Mesothelial cell of epicardium (in vitro differentiated cells): ENCODE data around the gene ZSCAN20. TPM values are rescaled to one million over a fixed set of nuclear protein-coding genes. Genes with fewer than 3 reads are reported as not detected.

Source experiments
- DNase-seq, 2 experiments: peaks; one replicate each; pipeline ENCODE4 v3.0.0; 2021; ENCODE audit warnings: low spot score in 2 of 2; ENCODE audit not compliant: unreplicated experiment in 2 of 2
- H3K27ac Mint-ChIP-seq: 2 replicates; pipeline ENCODE4 v1.8.0; 2021; ENCODE audit warnings: mixed read lengths
- H3K27me3 Mint-ChIP-seq: 2 replicates; pipeline ENCODE4 v1.8.0; 2021; ENCODE audit warnings: low read depth, mixed read lengths
- H3K36me3 Mint-ChIP-seq: 2 replicates; pipeline ENCODE4 v1.8.0; 2021; ENCODE audit warnings: mixed read lengths
- H3K4me1 Mint-ChIP-seq: 2 replicates; pipeline ENCODE4 v1.8.0; 2021; ENCODE audit warnings: mixed read lengths
- H3K4me3 Mint-ChIP-seq: 2 replicates; pipeline ENCODE4 v1.8.0; 2021; ENCODE audit warnings: mild to moderate bottlenecking, moderate library complexity, mixed read lengths
- H3K9me3 Mint-ChIP-seq: 2 replicates; pipeline ENCODE4 v1.8.0; 2021; ENCODE audit warnings: mixed read lengths
- CTCF ChIP-seq: fragments of 200-600 bp; sonication (generic); IDR thresholded peaks from one replicate; pipeline ENCODE4 v1.5.0; 2021; ENCODE audit warnings: antibody characterized with exemption; ENCODE audit not compliant: unreplicated experiment
- total RNA-seq: library from RNA; stranded (reverse); gene quantifications from 3 replicates; pipeline ENCODE4 v1.2.1, GENCODE V29; 2021

The ZSCAN20 gene
- total RNA-seq, 1 donor from 2014 or later: 8.0 TPM

- no peak overlapping the region for H3K4me3 Mint-ChIP-seq
- no peaks in the 10 kb centered on the region for H3K36me3 Mint-ChIP-seq
- H3K27ac Mint-ChIP-seq: no peak overlapping the region
- H3K9me3 Mint-ChIP-seq: no peaks in the 10 kb centered on the region
- H3K4me1 Mint-ChIP-seq: peaks cover 36% of the 10 kb centered on the region
- DNase-seq: no peak
- H3K27me3 Mint-ChIP-seq: no peaks in the 10 kb centered on the region
- no peak for TF ChIP-seq CTCF
Observed at GRCh38 chr1:33434363-33434750, 38.1 kb upstream of the ZSCAN20 start.

GRCh38 chr1:33435096-33435820, 37.2 kb upstream of the ZSCAN20 start:
- H3K4me3 Mint-ChIP-seq: no peak overlapping the region
- H3K27ac Mint-ChIP-seq: no peak overlapping the region
- no peak for TF ChIP-seq CTCF
- H3K9me3 Mint-ChIP-seq: no peaks in the 10 kb centered on the region
- no peaks in the 10 kb centered on the region for H3K36me3 Mint-ChIP-seq
- no peaks in the 10 kb centered on the region for H3K27me3 Mint-ChIP-seq
- peaks cover 45% of the 10 kb centered on the region for H3K4me1 Mint-ChIP-seq
- no peak for DNase-seq

- no peak for TF ChIP-seq CTCF
- H3K4me3 Mint-ChIP-seq: no peak overlapping the region
- H3K36me3 Mint-ChIP-seq: no peaks in the 10 kb centered on the region
- peak overlapping the region; percentile 63 for H3K27ac Mint-ChIP-seq
- peaks cover 47% of the 10 kb centered on the region for H3K4me1 Mint-ChIP-seq
- DNase-seq: no peak
- no peaks in the 10 kb centered on the region for H3K9me3 Mint-ChIP-seq
- no peaks in the 10 kb centered on the region for H3K27me3 Mint-ChIP-seq
Observed at GRCh38 chr1:33436557-33437285, 35.7 kb upstream of the ZSCAN20 start.

GRCh38 chr1:33438364-33439160, 33.9 kb upstream of the ZSCAN20 start:
- H3K4me3 Mint-ChIP-seq: no peak overlapping the region

More at GRCh38 chr1:33438364-33439160, 33.9 kb upstream of the ZSCAN20 start:
- TF ChIP-seq CTCF: no peak
- Mint-ChIP-seq H3K27me3 (no peaks in the 10 kb centered on the region), H3K4me1 (peaks cover 52% of the 10 kb centered on the region), H3K27ac (no peak overlapping the region), H3K36me3 (no peaks in the 10 kb centered on the region), H3K9me3 (no peaks in the 10 kb centered on the region)
- no peak for DNase-seq
